ENCODE data around the gene PPP4R4. TPM values are rescaled to one million over a fixed set of nuclear protein-coding genes. Genes with fewer than 3 reads are reported as not detected.

Gene PPP4R4
- total and polyA plus RNA-seq, 2 experiments from 2014 or later = 3.0 to 11.1 TPM

DNA sequence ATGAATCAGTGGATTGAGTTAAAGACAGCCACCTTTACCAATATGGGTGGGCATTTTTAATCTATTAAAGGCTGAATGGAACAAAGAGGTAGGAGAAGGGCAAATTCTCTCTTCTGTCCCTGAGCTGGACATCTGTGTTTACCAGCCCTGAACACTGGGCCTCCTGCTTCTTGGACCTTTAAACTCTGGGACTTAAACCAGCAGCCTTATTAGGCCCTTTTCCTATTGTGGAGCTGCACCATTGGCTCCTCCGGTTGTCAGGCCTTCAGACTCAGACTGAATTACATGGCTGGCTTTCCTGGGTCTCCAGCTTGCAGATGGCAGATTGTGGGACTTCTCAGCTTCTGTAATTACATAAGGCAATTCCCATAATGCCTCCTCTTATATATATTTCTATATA lies 142.6 kb downstream of the PPP4R4 start (continued):
- TF ChIP-seq, protein P1, sequence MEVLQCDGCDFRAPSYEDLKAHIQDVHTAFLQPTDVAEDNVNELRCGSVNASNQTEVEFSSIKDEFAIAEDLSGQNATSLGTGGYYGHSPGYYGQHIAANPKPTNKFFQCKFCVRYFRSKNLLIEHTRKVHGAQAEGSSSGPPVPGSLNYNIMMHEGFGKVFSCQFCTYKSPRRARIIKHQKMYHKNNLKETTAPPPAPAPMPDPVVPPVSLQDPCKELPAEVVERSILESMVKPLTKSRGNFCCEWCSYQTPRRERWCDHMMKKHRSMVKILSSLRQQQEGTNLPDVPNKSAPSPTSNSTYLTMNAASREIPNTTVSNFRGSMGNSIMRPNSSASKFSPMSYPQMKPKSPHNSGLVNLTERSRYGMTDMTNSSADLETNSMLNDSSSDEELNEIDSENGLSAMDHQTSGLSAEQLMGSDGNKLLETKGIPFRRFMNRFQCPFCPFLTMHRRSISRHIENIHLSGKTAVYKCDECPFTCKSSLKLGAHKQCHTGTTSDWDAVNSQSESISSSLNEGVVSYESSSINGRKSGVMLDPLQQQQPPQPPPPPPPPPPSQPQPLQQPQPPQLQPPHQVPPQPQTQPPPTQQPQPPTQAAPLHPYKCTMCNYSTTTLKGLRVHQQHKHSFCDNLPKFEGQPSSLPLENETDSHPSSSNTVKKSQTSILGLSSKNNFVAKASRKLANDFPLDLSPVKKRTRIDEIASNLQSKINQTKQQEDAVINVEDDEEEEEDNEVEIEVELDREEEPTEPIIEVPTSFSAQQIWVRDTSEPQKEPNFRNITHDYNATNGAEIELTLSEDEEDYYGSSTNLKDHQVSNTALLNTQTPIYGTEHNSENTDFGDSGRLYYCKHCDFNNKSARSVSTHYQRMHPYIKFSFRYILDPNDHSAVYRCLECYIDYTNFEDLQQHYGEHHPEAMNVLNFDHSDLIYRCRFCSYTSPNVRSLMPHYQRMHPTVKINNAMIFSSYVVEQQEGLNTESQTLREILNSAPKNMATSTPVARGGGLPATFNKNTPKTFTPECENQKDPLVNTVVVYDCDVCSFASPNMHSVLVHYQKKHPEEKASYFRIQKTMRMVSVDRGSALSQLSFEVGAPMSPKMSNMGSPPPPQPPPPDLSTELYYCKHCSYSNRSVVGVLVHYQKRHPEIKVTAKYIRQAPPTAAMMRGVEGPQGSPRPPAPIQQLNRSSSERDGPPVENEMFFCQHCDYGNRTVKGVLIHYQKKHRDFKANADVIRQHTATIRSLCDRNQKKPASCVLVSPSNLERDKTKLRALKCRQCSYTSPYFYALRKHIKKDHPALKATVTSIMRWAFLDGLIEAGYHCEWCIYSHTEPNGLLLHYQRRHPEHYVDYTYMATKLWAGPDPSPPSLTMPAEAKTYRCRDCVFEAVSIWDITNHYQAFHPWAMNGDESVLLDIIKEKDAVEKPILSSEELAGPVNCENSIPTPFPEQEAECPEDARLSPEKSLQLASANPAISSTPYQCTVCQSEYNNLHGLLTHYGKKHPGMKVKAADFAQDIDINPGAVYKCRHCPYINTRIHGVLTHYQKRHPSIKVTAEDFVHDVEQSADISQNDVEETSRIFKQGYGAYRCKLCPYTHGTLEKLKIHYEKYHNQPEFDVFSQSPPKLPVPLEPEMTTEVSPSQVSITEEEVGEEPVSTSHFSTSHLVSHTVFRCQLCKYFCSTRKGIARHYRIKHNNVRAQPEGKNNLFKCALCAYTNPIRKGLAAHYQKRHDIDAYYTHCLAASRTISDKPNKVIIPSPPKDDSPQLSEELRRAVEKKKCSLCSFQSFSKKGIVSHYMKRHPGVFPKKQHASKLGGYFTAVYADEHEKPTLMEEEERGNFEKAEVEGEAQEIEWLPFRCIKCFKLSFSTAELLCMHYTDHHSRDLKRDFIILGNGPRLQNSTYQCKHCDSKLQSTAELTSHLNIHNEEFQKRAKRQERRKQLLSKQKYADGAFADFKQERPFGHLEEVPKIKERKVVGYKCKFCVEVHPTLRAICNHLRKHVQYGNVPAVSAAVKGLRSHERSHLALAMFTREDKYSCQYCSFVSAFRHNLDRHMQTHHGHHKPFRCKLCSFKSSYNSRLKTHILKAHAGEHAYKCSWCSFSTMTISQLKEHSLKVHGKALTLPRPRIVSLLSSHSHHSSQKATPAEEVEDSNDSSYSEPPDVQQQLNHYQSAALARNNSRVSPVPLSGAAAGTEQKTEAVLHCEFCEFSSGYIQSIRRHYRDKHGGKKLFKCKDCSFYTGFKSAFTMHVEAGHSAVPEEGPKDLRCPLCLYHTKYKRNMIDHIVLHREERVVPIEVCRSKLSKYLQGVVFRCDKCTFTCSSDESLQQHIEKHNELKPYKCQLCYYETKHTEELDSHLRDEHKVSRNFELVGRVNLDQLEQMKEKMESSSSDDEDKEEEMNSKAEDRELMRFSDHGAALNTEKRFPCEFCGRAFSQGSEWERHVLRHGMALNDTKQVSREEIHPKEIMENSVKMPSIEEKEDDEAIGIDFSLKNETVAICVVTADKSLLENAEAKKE (CRISPR knock-in tag; IDR thresholded peaks at IDR 0.05) = no peak
- TF ChIP-seq ZNF331 (CRISPR knock-in tag; IDR thresholded peaks at IDR 0.05; ENCODE audit: low read depth) (no peak), EZH2 (IDR thresholded peaks at IDR 0.05; ENCODE audit: low read depth, unreplicated experiment) (no peak), STAT1 (IDR thresholded peaks at IDR 0.05; ENCODE audit: unreplicated experiment) (no peak), POLR2AphosphoS5 (IDR thresholded peaks at IDR 0.05; ENCODE audit: low read depth) (no peak), CREB1 (CRISPR knock-in tag; IDR thresholded peaks at IDR 0.05; ENCODE audit: low read depth) (no peak), NANOG (IDR thresholded peaks at IDR 0.05; ENCODE audit: borderline replicate concordance) (no peak)
- TF ChIP-seq, protein P2, sequence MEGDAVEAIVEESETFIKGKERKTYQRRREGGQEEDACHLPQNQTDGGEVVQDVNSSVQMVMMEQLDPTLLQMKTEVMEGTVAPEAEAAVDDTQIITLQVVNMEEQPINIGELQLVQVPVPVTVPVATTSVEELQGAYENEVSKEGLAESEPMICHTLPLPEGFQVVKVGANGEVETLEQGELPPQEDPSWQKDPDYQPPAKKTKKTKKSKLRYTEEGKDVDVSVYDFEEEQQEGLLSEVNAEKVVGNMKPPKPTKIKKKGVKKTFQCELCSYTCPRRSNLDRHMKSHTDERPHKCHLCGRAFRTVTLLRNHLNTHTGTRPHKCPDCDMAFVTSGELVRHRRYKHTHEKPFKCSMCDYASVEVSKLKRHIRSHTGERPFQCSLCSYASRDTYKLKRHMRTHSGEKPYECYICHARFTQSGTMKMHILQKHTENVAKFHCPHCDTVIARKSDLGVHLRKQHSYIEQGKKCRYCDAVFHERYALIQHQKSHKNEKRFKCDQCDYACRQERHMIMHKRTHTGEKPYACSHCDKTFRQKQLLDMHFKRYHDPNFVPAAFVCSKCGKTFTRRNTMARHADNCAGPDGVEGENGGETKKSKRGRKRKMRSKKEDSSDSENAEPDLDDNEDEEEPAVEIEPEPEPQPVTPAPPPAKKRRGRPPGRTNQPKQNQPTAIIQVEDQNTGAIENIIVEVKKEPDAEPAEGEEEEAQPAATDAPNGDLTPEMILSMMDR (conservative IDR thresholded peaks at IDR 0.05; ENCODE audit: low read depth in 2 of 2) = no peak

DNA sequence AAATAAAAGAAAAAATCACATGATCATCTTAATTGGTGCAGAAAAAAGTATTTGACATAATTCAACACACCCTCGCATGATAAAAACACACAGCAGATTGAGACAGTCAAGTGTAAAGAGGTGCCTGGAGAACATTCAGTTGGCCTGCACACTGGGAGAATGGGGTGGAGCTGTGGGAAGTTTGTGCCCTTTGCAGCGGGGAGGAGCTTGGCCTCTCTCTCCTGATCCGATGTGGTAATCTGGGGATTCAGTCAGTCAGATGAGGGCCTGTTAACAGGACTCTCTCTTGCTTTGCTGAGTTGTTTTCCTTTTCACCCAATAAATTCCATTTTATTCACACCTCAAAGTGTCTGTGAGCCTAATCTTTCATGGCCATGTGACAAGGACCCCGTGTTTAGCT lies 143.1 kb downstream of the PPP4R4 start:
- no peaks in the 10 kb centered on the region for H3K79me2 ChIP-seq (replicated peaks; ENCODE audit: insufficient read depth)
- Mint-ChIP-seq H3K27ac (no peak overlapping the region), H3K9me3 (no peaks in the 10 kb centered on the region), H3K4me3 (no peak overlapping the region), H3K27me3 (ENCODE audit: insufficient read depth, low read depth, poor library complexity) (peaks cover 9% of the 10 kb centered on the region), H3K4me1 (no peaks in the 10 kb centered on the region), H3K36me3 (ENCODE audit: low read depth) (no peaks in the 10 kb centered on the region)
- H2AFZ ChIP-seq = no peak overlapping the region
- H3K4me3 ChIP-seq = no peak overlapping the region
- DNase-seq (ENCODE audit: low spot score) (no peak), ATAC-seq (peak; percentile 45)
- no peaks in the 10 kb centered on the region for H3K4me1 ChIP-seq (ENCODE audit: insufficient read depth)
- H3F3A ChIP-seq (replicated peaks; ENCODE audit: low read depth) = no peaks in the 10 kb centered on the region
- no peak overlapping the region for H3K27ac ChIP-seq (ENCODE audit: low read depth)
- H4K20me1 ChIP-seq (replicated peaks; ENCODE audit: insufficient read depth) = no peaks in the 10 kb centered on the region
- H3K36me3 ChIP-seq (ENCODE audit: insufficient read depth) = no peaks in the 10 kb centered on the region
- no peaks in the 10 kb centered on the region for H3K27me3 ChIP-seq (ENCODE audit: insufficient read depth)
- no peaks in the 10 kb centered on the region for H3K9me2 ChIP-seq (ENCODE audit: insufficient read depth)
- H3K4me2 ChIP-seq = no peak overlapping the region
- TF ChIP-seq EZH2 (IDR thresholded peaks at IDR 0.05; ENCODE audit: low read depth, unreplicated experiment) = no peak
- TF ChIP-seq, protein P3, sequence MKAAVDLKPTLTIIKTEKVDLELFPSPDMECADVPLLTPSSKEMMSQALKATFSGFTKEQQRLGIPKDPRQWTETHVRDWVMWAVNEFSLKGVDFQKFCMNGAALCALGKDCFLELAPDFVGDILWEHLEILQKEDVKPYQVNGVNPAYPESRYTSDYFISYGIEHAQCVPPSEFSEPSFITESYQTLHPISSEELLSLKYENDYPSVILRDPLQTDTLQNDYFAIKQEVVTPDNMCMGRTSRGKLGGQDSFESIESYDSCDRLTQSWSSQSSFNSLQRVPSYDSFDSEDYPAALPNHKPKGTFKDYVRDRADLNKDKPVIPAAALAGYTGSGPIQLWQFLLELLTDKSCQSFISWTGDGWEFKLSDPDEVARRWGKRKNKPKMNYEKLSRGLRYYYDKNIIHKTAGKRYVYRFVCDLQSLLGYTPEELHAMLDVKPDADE (IDR thresholded peaks at IDR 0.05) = no peak
- TF ChIP-seq EZH2phosphoT487 (IDR thresholded peaks at IDR 0.05; ENCODE audit: unreplicated experiment) = no peak
- TF ChIP-seq, protein P4, sequence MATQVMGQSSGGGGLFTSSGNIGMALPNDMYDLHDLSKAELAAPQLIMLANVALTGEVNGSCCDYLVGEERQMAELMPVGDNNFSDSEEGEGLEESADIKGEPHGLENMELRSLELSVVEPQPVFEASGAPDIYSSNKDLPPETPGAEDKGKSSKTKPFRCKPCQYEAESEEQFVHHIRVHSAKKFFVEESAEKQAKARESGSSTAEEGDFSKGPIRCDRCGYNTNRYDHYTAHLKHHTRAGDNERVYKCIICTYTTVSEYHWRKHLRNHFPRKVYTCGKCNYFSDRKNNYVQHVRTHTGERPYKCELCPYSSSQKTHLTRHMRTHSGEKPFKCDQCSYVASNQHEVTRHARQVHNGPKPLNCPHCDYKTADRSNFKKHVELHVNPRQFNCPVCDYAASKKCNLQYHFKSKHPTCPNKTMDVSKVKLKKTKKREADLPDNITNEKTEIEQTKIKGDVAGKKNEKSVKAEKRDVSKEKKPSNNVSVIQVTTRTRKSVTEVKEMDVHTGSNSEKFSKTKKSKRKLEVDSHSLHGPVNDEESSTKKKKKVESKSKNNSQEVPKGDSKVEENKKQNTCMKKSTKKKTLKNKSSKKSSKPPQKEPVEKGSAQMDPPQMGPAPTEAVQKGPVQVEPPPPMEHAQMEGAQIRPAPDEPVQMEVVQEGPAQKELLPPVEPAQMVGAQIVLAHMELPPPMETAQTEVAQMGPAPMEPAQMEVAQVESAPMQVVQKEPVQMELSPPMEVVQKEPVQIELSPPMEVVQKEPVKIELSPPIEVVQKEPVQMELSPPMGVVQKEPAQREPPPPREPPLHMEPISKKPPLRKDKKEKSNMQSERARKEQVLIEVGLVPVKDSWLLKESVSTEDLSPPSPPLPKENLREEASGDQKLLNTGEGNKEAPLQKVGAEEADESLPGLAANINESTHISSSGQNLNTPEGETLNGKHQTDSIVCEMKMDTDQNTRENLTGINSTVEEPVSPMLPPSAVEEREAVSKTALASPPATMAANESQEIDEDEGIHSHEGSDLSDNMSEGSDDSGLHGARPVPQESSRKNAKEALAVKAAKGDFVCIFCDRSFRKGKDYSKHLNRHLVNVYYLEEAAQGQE (IDR thresholded peaks at IDR 0.05; ENCODE audit: unreplicated experiment) = no peak
- no peak for TF ChIP-seq ZNF331 (CRISPR knock-in tag; IDR thresholded peaks at IDR 0.05; ENCODE audit: low read depth)
- TF ChIP-seq CREB1 (CRISPR knock-in tag; IDR thresholded peaks at IDR 0.05; ENCODE audit: low read depth) = no peak
- TF ChIP-seq NANOG (IDR thresholded peaks at IDR 0.05; ENCODE audit: borderline replicate concordance) = no peak
- no peak for TF ChIP-seq STAT1 (IDR thresholded peaks at IDR 0.05; ENCODE audit: unreplicated experiment)
- TF ChIP-seq JUNB (IDR thresholded peaks at IDR 0.05; ENCODE audit: unreplicated experiment) = no peak

Measured in GM23338 (cell line).